UCSD-AML1 (cell line): ENCODE data around the gene LCNL1.

Source experiments
- DNase-seq: peaks from one replicate; lab custom pipeline; 2025; ENCODE audit not compliant: unreplicated experiment; lab: John Stamatoyannopoulos, UW

Gene LCNL1

DNA sequence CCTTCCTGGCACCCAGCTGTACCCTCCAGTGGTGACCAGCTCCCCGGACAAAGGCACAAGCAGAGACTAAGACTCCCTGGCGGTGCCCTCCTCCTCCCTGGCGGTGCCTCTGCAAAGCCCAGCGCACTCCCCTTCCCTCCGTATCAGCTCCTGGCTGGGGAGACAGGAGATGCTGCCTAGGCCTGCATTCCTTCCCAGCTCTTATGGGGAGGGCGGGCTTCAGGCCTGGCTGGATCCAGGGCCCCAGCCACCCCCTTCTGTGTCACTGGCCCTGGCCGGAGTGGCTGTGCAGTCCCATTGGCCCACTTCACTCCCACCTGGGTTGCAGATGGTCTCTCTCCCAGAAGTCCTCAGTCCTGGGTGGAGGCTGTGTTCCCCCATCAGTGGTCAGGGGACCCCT is 24.3 kb upstream of the LCNL1 start:
- DNase-seq, result no peak

DNA sequence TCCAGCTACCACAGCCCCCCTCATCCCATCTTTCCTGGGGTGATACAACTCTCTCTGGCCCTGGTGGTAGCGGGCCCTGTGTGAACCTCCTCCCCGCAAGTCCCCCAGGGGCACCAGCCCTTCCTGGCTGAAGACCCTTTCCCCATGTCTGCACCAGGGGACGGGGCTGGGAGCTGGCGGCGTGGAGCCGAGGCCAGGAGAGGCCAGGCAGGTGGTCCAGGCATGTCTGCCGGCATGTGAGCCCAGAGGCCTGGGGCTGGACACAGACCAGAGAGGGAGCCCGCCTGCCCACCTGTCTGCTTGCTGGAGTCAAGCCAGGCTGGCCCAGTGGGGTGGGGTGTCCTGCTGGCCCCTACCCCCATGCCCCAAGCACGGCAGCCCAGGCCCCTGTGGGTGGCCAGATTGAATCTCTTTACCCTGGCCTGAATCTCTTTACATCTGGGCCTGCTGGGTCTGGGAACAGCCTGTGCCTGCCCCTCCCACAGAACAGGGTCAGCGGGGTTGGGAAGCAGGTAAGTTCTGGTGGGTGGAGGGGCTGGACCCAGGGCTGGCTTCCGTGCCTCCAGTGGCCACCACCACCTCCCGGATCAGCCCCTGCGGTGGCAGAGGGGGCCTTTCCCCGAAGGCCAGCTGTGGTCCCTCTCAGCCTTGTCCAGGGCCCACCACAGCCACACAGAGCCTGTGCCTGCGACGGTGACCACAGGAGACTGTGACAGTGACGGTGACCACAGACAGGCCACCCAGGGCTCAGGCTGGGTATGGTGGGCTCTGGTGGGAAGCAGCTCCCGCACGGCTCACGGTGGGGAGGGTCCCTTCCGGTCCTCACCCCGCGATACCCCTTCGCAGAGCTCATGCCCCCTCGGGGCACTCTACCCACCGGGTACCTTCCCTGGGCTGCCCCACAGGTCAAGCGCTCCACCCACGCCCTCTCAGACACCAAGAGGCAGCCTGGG is 23.6 kb upstream of the LCNL1 start:
- DNase-seq, result no peak

DNA sequence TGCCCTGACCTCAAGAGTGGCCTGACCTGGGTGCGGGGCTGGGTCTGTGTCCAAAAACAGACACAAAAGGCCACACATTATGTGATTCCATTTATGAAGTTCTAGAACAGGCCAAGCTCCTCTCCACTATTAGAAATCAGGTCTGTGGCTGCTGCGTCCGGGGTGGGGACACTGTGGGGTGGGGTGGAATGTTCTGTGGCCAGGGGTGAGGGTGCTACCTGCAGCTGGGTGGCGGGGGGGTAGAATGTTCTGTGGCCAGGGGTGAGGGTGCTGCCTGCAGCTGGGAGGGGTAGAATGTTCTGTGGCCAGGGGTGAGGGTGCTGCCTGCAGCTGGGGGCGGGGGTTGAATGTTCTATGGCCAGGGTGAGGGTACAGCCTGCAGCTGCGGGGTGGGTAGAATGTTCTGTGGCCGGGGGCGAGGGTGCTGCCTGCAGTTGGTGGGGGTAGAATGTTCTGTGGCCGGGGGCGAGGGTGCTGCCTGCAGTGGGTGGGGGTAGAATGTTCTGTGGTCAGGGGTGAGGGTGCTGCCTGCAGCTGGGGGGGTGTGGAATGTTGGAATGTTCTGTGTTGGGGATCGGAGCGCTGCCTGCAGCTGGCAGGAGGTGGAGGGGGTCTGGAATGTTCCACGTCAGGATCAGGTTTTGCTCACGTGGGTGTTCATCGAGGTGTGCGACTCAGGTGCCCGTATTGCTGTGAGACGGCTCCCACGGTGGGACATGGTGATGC is 22.4 kb upstream of the LCNL1 start:
- no peak for DNase-seq

DNA sequence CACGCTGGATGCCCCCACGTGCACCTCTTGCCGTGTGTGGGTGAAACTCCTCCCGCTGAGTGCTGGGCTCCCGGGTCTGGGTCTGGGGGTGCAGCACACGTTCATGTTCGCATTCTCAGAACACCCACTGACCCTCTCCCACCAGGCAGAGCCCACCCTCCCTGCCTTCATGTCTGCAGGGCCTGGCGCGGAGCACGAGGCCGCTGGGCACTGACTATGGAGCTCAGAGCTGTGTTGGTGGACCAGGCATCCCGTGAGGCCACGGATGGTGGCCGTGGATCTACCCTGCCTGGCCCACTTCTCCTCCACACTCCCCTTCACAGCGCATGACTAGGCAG is 21.9 kb upstream of the LCNL1 start:
- DNase-seq, result no peak

GRCh38 chr9:136961279-136962065 is 21.3 kb upstream of the LCNL1 start:
- no peak for DNase-seq

GRCh38 chr9:136962163-136962562 is 20.6 kb upstream of the LCNL1 start:
- no peak for DNase-seq

DNA sequence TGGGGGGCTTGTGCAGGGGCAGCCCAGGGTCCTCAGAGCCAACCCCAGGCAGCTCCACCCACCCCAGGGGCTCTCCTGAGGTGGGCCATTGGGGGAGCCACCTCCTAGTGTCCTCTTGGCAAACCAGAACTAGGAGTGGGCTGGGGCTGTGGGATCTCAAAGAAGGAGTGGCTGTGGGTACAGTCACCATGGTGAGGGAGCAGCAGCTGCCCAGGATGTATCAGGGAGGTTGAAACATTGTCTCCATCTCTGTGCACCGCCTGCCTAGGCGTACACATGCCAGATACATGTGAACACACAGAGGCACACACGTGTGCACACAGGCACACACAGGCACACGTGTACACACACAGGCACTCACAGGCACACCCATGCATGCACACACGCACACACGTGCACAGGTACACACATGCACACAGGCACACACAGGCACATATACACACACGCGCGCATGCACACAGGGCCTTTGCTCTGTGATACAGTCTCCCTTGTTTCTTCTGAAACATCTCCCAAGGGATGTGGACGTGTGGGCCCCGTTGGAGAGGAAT is 20.0 kb upstream of the LCNL1 start:
- no peak for DNase-seq

- DNase-seq, result no peak
These were observed 19.5 kb upstream of the LCNL1 start for GRCh38 chr9:136963341-136963740.

DNA sequence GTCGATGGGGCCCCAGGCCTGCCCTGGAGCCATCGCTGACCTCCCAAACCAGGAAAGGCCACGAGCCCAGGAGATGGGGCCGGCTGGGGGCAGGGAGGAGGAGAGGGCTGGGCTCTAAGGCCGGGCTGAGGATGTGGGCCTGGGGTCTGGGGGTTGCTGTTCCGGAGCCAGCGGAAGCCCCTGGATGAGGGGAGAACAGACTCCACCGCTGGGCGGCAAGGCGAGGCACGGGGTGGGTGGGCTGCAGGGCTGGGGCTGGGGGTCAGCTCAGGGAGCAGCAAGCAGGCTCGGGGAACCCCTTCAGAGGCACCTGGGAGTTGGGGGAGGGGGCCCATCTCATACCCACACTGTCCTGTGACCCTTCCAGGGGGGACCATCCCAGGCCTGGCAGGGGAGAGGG is 19.0 kb upstream of the LCNL1 start:
- DNase-seq, result no peak

GRCh38 chr9:136964171-136964689 is 18.6 kb upstream of the LCNL1 start:
- no peak for DNase-seq

DNA sequence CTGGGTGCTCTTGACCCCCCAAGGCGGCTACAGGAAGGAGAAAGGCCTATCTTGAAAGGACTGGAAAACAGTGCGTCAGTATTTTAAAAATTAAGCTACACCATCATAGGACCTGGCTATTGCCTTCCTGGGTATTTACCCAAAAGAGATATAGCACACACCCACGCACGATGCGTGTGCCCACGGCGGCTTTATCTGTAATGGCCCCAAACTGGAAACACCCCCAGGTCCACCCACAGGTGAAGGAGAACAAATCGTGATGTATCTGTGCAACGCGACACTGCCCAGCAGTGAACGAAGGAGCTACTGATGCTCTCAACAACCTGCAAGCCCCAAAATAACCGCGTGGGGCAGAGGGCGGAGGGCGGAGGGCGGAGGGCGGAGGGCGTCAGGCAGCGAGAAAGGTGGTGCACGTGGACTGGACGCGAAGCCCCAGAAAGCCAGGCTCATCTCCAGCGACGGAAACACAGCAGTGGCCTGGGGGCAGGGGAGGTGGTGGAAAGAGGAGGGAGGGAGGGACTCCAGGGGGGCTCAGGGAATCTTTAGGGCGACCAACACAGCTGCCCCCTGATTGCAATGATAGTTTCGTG is 17.9 kb upstream of the LCNL1 start:
- no peak for DNase-seq

DNA sequence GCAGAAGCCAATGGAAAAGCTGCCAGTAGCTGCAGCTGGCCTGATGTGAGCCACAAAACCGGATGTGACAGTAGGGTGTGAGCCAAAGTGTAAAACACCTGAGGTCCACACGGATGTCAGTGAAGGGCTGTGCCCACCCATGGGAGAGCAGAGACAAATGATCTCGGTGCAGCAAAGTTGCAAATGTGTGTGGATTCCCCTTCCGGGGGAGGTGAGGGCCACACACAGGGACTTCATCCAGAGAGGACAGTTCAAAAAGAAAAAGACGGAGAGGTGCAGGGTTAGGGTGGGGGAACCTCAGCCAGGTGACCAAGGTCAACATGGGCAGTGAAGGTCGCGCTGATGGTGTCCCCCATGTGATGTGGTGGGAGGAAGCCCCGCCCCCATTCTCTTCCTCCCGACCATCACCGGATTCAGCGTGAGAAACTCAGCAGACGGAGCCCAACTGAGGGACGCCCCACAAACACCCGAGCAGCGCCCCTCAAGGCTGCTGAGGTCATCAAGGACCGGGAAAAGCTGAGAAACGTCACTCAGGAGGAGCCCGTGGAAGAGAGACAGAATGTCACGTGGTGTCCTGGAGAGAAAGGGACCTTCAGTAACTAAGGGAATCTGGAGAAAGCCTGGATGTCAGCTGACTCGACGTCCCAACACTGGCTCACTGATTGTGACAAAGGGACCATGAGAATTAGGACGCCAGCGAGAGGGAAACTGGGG is 16.9 kb upstream of the LCNL1 start:
- DNase-seq, result no peak

DNA sequence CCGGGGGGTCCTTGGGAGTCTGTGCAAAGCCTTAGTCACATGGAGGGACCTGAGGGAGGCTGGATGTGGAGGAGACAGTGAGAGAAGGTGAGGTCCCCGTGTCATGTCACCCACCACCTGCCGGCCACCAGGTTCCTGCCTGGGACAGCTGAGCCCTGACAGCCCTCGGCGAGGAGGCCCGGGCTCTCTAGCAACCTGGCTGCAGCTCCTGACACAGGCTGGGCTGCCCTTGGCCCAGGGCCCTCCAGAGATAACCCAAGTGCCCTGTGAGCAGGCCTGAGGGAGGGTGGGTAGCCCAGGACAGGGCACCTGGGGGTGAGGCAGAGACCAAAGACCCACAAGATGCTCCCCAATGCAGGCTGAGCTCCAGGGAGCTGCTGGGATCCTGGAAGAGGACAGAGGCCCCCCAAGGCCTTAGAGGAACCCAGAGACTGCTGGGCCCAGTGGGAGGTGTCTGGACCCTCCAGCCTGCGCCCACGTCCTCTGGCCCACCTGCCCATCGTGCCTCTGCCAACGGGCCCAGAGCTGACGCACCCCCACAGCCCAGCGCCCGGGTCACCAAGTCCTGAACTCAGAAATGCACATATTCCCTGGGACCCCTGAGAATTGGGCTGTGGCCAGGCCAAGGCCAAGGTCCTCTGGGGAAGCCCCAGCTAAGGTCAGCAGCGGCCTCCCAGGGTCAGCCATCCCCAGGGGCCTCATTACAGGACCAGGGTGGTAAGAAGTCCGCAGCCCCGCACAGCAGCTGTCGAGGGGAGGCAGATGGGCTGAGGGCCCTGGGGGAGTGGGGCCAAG is 14.3 kb upstream of the LCNL1 start:
- DNase-seq, result no peak

GRCh38 chr9:136969150-136969549 is 13.6 kb upstream of the LCNL1 start:
- no peak for DNase-seq

- DNase-seq, result no peak
These were observed 13.0 kb upstream of the LCNL1 start for GRCh38 chr9:136969774-136970173.

GRCh38 chr9:136970361-136970760 is 12.4 kb upstream of the LCNL1 start:
- no peak for DNase-seq

GRCh38 chr9:136971746-136972145 is 11.0 kb upstream of the LCNL1 start:
- DNase-seq, result no peak

DNA sequence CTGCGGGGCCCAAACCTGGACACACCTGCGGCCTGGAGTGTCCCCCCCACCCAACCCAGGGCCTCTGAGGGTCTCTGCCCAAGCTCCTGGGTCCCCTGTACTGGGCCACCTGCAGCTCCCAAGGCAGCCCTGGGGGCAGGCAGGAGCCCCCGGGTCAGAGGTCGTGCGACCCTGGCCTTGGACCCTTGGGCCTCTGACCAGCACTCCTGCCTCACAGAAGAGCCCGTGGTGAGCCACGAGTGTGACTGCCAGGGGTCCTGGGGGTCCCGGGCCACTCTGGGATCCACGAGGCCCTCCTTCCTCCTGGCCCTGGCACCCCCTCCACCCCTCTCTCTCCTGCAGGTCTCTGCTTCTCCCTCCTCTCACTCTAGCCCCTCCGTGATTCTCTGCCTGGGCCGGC is 10.5 kb upstream of the LCNL1 start:
- no peak for DNase-seq

DNA sequence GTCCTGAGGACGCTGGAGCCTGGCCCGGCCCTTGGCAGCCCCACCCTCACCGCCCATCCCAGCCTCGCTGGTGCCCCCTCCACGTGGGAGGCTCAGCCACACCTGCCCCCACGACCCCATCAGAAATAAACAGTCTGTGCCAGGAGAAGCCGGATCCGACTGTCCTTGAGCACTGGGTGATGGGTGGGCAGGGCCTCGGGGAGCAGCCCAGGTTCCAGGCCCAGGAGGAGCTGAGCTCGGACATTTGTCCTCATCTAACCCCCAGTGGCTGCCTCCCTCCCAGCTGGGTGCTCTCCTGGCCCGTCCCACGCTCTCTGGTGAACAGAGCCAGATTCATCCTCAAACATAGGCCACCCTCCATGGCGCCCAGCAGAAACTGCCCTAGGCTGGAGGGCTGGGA is 10.1 kb upstream of the LCNL1 start:
- no peak for DNase-seq
